ENCODE data around the gene HAPLN3. TPM values are rescaled to one million over a fixed set of nuclear protein-coding genes. Genes with fewer than 3 reads are reported as not detected.

HAPLN3 gene
- total and polyA plus RNA-seq, 2 donors (not counting 3 experiments of a cell fraction or from before 2014, with no cell fraction given), result 57.6 to 130 TPM

DNA sequence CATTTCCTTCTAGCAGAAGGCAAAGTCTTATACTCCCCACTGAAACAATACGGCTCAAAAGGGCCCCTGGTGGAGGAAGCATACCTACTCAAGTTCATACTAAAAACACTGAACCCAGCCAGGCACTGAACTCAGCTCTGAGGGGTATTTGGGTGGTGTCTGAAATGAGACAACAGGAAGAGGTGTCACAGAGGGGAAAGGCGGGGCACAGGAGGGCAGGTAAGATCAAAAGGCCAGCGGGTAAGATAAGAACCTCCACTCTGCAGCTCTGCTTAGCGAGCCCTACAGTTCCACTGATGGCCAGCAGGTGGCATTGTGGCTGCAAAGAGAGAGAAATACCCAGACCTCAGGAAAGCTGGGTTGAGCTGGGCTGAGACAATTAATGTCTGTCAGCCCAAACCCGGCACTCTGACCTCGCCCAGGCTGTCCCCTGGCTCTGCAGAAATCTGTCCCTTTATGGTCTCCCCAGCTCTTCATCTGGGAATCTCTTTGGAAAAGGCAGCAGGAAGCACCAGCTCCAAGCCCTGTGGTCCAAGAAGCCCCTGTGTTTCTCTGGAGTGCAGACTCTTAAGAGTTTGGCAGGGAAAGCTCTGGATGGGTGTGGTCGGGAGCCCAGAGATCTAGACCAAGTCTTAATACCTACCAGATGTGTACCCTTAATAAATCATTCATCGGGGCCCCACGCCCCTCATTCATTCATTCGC lies 9.4 kb upstream of the HAPLN3 start:
- H3K36me3 ChIP-seq (ENCODE audit: control insufficient read depth in 2 of 2, extremely low read depth in 1 of 2, insufficient read depth in 2 of 2, low read length in 2 of 2), result no peaks in the 10 kb centered on the region
- DNase-seq (ENCODE audit: low read depth, low spot score) (peak; percentile 78), FAIRE-seq (peak; percentile 96)
- no peaks in the 10 kb centered on the region for H3K9me3 ChIP-seq (replicated peaks; ENCODE audit: control insufficient read depth, insufficient read depth, low read length)
- POLR2A ChIA-PET, result interaction anchor here (1.2 kb wide), 1 partner anchor 8 kb away, joined by 4 read pairs; no protein-coding TSS in a partner anchor
- no peak overlapping the region for H2AFZ ChIP-seq (ENCODE audit: low read depth, low read length)
- H4K20me1 ChIP-seq (replicated peaks; ENCODE audit: control insufficient read depth, extremely low read depth, insufficient read depth, low read length), result no peaks in the 10 kb centered on the region
- H3K9me1 ChIP-seq (replicated peaks; ENCODE audit: control insufficient read depth, extremely low read depth, insufficient read depth, low read length), result no peaks in the 10 kb centered on the region
- TF ChIP-seq JUN (IDR thresholded peaks at IDR 0.05; ENCODE audit: borderline replicate concordance, insufficient read depth, insufficient read length, low read depth), result no peak
- no peak for TF ChIP-seq EZH2 (IDR thresholded peaks at IDR 0.05; ENCODE audit: borderline replicate concordance, low read depth, low read length, severe bottlenecking)
- peak; percentile 97 to 98 for TF ChIP-seq CTCF (IDR thresholded peaks at IDR 0.05; ENCODE audit: extremely low read depth in 1 of 2, insufficient read depth in 1 of 2, low read depth in 1 of 2, low read length in 2 of 2)
- H3K4me2 ChIP-seq (ENCODE audit: insufficient read depth, low read length), result no peak overlapping the region
- no peaks in the 10 kb centered on the region for H3K4me1 ChIP-seq (ENCODE audit: control insufficient read depth, extremely low read depth, insufficient read depth, low read length)
- H3K79me2 ChIP-seq (ENCODE audit: control insufficient read depth, insufficient read depth, low read length), result no peaks in the 10 kb centered on the region
- intact Hi-C loops (cut with micrococcal nuclease) (loop anchor here (1.0 kb wide), 5 partner anchors 8 to 339 kb away; partner anchors contain the start of genes FANCI and HAPLN3), dilution Hi-C loops (cut with MboI; ENCODE audit: extremely low pct_ligation_motif_present, low sequenced_read_pairs) (no loop called here)
- no TSS peak for BruUV-seq (replicated peaks)
- no peak overlapping the region for H3K4me3 ChIP-seq (replicated peaks in 1 of 3; ENCODE audit: insufficient read depth in 1 of 3, low read depth in 1 of 3, low read length in 3 of 3)
- CTCF ChIA-PET, result interaction anchor here (0.6 to 4.7 kb wide), 62 partner anchors 10 to 430 kb away, joined by 3 to 82 read pairs (median 4); partner anchors contain the start of genes ABHD2, AEN, FANCI and HAPLN3
- no peaks in the 10 kb centered on the region for H3K27me3 ChIP-seq (ENCODE audit: control insufficient read depth in 2 of 2, insufficient read depth in 2 of 2, low read length in 2 of 2)
- no peak overlapping the region for H3K9ac ChIP-seq (replicated peaks; ENCODE audit: extremely low read depth, insufficient read depth, low read length)
- H3K27ac ChIP-seq (ENCODE audit: insufficient read depth, low read depth, low read length), result no peak overlapping the region

- dilution Hi-C loops (cut with MboI; ENCODE audit: extremely low pct_ligation_motif_present, low sequenced_read_pairs) (no loop called here), intact Hi-C loops (cut with micrococcal nuclease) (loop anchor here (1.0 kb wide), 5 partner anchors 8 to 339 kb away; partner anchors contain the start of genes FANCI and HAPLN3)
- no peaks in the 10 kb centered on the region for H3K79me2 ChIP-seq (ENCODE audit: control insufficient read depth, insufficient read depth, low read length)
- ChIA-PET CTCF (interaction anchor here (0.7 to 4.7 kb wide), 53 partner anchors 9 to 430 kb away, joined by 3 to 82 read pairs (median 5); partner anchors contain the start of genes ABHD2, FANCI, HAPLN3 and ISG20), POLR2A (interaction anchor here (1.2 kb wide), 1 partner anchor 8 kb away, joined by 4 read pairs; no protein-coding TSS in a partner anchor)
- H3K27me3 ChIP-seq (ENCODE audit: control insufficient read depth in 2 of 2, insufficient read depth in 2 of 2, low read length in 2 of 2), result no peaks in the 10 kb centered on the region
- no peak overlapping the region for H3K4me3 ChIP-seq (replicated peaks in 1 of 3; ENCODE audit: insufficient read depth in 1 of 3, low read depth in 1 of 3, low read length in 3 of 3)
- BruUV-seq (replicated peaks), result no TSS peak
- no peaks in the 10 kb centered on the region for H3K36me3 ChIP-seq (ENCODE audit: control insufficient read depth in 2 of 2, extremely low read depth in 1 of 2, insufficient read depth in 2 of 2, low read length in 2 of 2)
- TF ChIP-seq MYC (IDR thresholded peaks at IDR 0.05; ENCODE audit: low read depth, low read length) (no peak), POLR2A (IDR thresholded peaks at IDR 0.05; ENCODE audit: low read depth, low read length) (no peak), FOS (IDR thresholded peaks at IDR 0.05; ENCODE audit: borderline replicate concordance, insufficient read depth, low read length) (no peak)
- H3K27ac ChIP-seq (ENCODE audit: insufficient read depth, low read depth, low read length), result no peak overlapping the region
- H4K20me1 ChIP-seq (replicated peaks; ENCODE audit: control insufficient read depth, extremely low read depth, insufficient read depth, low read length), result no peaks in the 10 kb centered on the region
- H3K9me1 ChIP-seq (replicated peaks; ENCODE audit: control insufficient read depth, extremely low read depth, insufficient read depth, low read length), result no peaks in the 10 kb centered on the region
- no peak overlapping the region for H2AFZ ChIP-seq (ENCODE audit: low read depth, low read length)
- H3K4me1 ChIP-seq (ENCODE audit: control insufficient read depth, extremely low read depth, insufficient read depth, low read length), result no peaks in the 10 kb centered on the region
- DNase-seq (ENCODE audit: low read depth, low spot score) (no peak), FAIRE-seq (no peak)
- H3K4me2 ChIP-seq (ENCODE audit: insufficient read depth, low read length), result no peak overlapping the region
- H3K9me3 ChIP-seq (replicated peaks; ENCODE audit: control insufficient read depth, insufficient read depth, low read length), result no peaks in the 10 kb centered on the region
- H3K9ac ChIP-seq (replicated peaks; ENCODE audit: extremely low read depth, insufficient read depth, low read length), result no peak overlapping the region
These were observed 8.9 kb upstream of the HAPLN3 start for GRCh38 chr15:88904257-88904623.
